ENCODE results near the gene MPC1. TPM values are rescaled to one million over a fixed set of nuclear protein-coding genes. Genes with fewer than 3 reads are reported as not detected.

The MPC1 gene
- polyA plus RNA-seq, 4 donors, result 25.9 to 213 (median 115) TPM

GRCh38 chr6:166381733-166382499 lies 824 bp downstream of the MPC1 start:
- H3K9me3 ChIP-seq (ENCODE audit: control insufficient read depth in 2 of 2, insufficient read depth in 1 of 2, low read depth in 1 of 2, low read length in 1 of 2), result no peaks in the 10 kb centered on the region
- no peaks in the 10 kb centered on the region for H3K36me3 ChIP-seq (ENCODE audit: control insufficient read depth in 3 of 3, insufficient read depth in 2 of 3, low read depth in 1 of 3, low read length in 3 of 3)
- no peak for FAIRE-seq
- H3K27me3 ChIP-seq (ENCODE audit: control insufficient read depth in 3 of 3, insufficient read depth in 3 of 3, low read length in 3 of 3), result no peaks in the 10 kb centered on the region
- peak overlapping the region; percentile 68 to 90 (median 90) for H3K4me3 ChIP-seq (ENCODE audit: low read depth in 1 of 3, low read length in 3 of 3)
- 0 to 1% (median 0%) methylated on average over 48 to 49 of the region's 49 CpGs for WGBS, 3 donors
- no peaks in the 10 kb centered on the region for H3K4me1 ChIP-seq (ENCODE audit: control insufficient read depth in 3 of 3, insufficient read depth in 2 of 3, low read depth in 1 of 3, low read length in 2 of 3)
- peak overlapping the region; percentile 82 to 94 (median 90) for H3K27ac ChIP-seq (ENCODE audit: low read depth in 1 of 3, low read length in 2 of 3)
- DNase-seq, result peak; percentile 88 to 93

GRCh38 chr6:166381381-166381732 lies 1.4 kb downstream of the MPC1 start:
- Histone ChIP-seq H3K4me1 (ENCODE audit: control insufficient read depth in 3 of 3, insufficient read depth in 2 of 3, low read depth in 1 of 3, low read length in 2 of 3) (no peaks in the 10 kb centered on the region), H3K9me3 (ENCODE audit: control insufficient read depth in 2 of 2, insufficient read depth in 1 of 2, low read depth in 1 of 2, low read length in 1 of 2) (no peaks in the 10 kb centered on the region), H3K27me3 (ENCODE audit: control insufficient read depth in 3 of 3, insufficient read depth in 3 of 3, low read length in 3 of 3) (no peaks in the 10 kb centered on the region), H3K36me3 (ENCODE audit: control insufficient read depth in 3 of 3, insufficient read depth in 2 of 3, low read depth in 1 of 3, low read length in 3 of 3) (no peaks in the 10 kb centered on the region), H3K27ac (ENCODE audit: low read depth in 1 of 3, low read length in 2 of 3) (peak overlapping the region; percentile 49 to 94 (median 90)), H3K4me3 (ENCODE audit: low read depth in 1 of 3, low read length in 3 of 3) (peak overlapping the region in 2 of 3 donors; percentile 68 to 90)
- DNase-seq (no peak), FAIRE-seq (no peak)
- WGBS, 3 donors, result 7 to 27% (median 8%) methylated on average over 6 of the region's 6 CpGs

- Histone ChIP-seq H3K4me1 (ENCODE audit: control insufficient read depth in 3 of 3, insufficient read depth in 2 of 3, low read depth in 1 of 3, low read length in 2 of 3) (no peaks in the 10 kb centered on the region), H3K27me3 (ENCODE audit: control insufficient read depth in 3 of 3, insufficient read depth in 3 of 3, low read length in 3 of 3) (no peaks in the 10 kb centered on the region), H3K36me3 (ENCODE audit: control insufficient read depth in 3 of 3, insufficient read depth in 2 of 3, low read depth in 1 of 3, low read length in 3 of 3) (no peaks in the 10 kb centered on the region), H3K4me3 (ENCODE audit: low read depth in 1 of 3, low read length in 3 of 3) (no peak overlapping the region), H3K9me3 (ENCODE audit: control insufficient read depth in 2 of 2, insufficient read depth in 1 of 2, low read depth in 1 of 2, low read length in 1 of 2) (no peaks in the 10 kb centered on the region), H3K27ac (ENCODE audit: low read depth in 1 of 3, low read length in 2 of 3) (no peak overlapping the region)
- WGBS, 3 donors, result 83 to 93% (median 87%) methylated on average over 4 of the region's 4 CpGs
- FAIRE-seq (no peak), DNase-seq (no peak)
These were observed 2.9 kb downstream of the MPC1 start for GRCh38 chr6:166379800-166380199.

- H3K27ac ChIP-seq (ENCODE audit: low read depth in 1 of 3, low read length in 2 of 3), result no peak overlapping the region
- no peaks in the 10 kb centered on the region for H3K9me3 ChIP-seq (ENCODE audit: control insufficient read depth in 2 of 2, insufficient read depth in 1 of 2, low read depth in 1 of 2, low read length in 1 of 2)
- FAIRE-seq (no peak), DNase-seq (no peak)
- 93 to 97% (median 95%) methylated on average over 1 of the region's 1 CpG for WGBS, 3 donors
- no peaks in the 10 kb centered on the region for H3K27me3 ChIP-seq (ENCODE audit: control insufficient read depth in 3 of 3, insufficient read depth in 3 of 3, low read length in 3 of 3)
- H3K4me3 ChIP-seq (ENCODE audit: low read depth in 1 of 3, low read length in 3 of 3), result no peak overlapping the region
- H3K36me3 ChIP-seq (ENCODE audit: control insufficient read depth in 3 of 3, insufficient read depth in 2 of 3, low read depth in 1 of 3, low read length in 3 of 3), result no peaks in the 10 kb centered on the region
- H3K4me1 ChIP-seq (ENCODE audit: control insufficient read depth in 3 of 3, insufficient read depth in 2 of 3, low read depth in 1 of 3, low read length in 2 of 3), result no peaks in the 10 kb centered on the region
These were observed 3.6 kb downstream of the MPC1 start for GRCh38 chr6:166379103-166379586.

- no peaks in the 10 kb centered on the region for H3K27me3 ChIP-seq (ENCODE audit: control insufficient read depth in 3 of 3, insufficient read depth in 3 of 3, low read length in 3 of 3)
- no peak overlapping the region for H3K27ac ChIP-seq (ENCODE audit: low read depth in 1 of 3, low read length in 2 of 3)
- no peaks in the 10 kb centered on the region for H3K9me3 ChIP-seq (ENCODE audit: control insufficient read depth in 2 of 2, insufficient read depth in 1 of 2, low read depth in 1 of 2, low read length in 1 of 2)
- no peaks in the 10 kb centered on the region for H3K4me1 ChIP-seq (ENCODE audit: control insufficient read depth in 3 of 3, insufficient read depth in 2 of 3, low read depth in 1 of 3, low read length in 2 of 3)
- 52 to 66% (median 64%) methylated on average over 2 of the region's 2 CpGs for WGBS, 3 donors
- no peaks in the 10 kb centered on the region for H3K36me3 ChIP-seq (ENCODE audit: control insufficient read depth in 3 of 3, insufficient read depth in 2 of 3, low read depth in 1 of 3, low read length in 3 of 3)
- DNase-seq, result no peak
- no peak for FAIRE-seq
- H3K4me3 ChIP-seq (ENCODE audit: low read depth in 1 of 3, low read length in 3 of 3), result no peak overlapping the region
These were observed 5.0 kb downstream of the MPC1 start for GRCh38 chr6:166377721-166378120.

GRCh38 chr6:166375013-166375412 lies 7.7 kb downstream of the MPC1 start:
- WGBS, 3 donors, result 93 to 96% (median 95%) methylated on average over 1 of the region's 1 CpG
- no peaks in the 10 kb centered on the region for H3K4me1 ChIP-seq (ENCODE audit: control insufficient read depth in 3 of 3, insufficient read depth in 2 of 3, low read depth in 1 of 3, low read length in 2 of 3)
- no peaks in the 10 kb centered on the region for H3K36me3 ChIP-seq (ENCODE audit: control insufficient read depth in 3 of 3, insufficient read depth in 2 of 3, low read depth in 1 of 3, low read length in 3 of 3)
- FAIRE-seq (no peak), DNase-seq (no peak)
- H3K27ac ChIP-seq (ENCODE audit: low read depth in 1 of 3, low read length in 2 of 3), result no peak overlapping the region
- no peak overlapping the region for H3K4me3 ChIP-seq (ENCODE audit: low read depth in 1 of 3, low read length in 3 of 3)
- no peaks in the 10 kb centered on the region for H3K9me3 ChIP-seq (ENCODE audit: control insufficient read depth in 2 of 2, insufficient read depth in 1 of 2, low read depth in 1 of 2, low read length in 1 of 2)
- no peaks in the 10 kb centered on the region for H3K27me3 ChIP-seq (ENCODE audit: control insufficient read depth in 3 of 3, insufficient read depth in 3 of 3, low read length in 3 of 3)

GRCh38 chr6:166370489-166370888 lies 12.3 kb downstream of the MPC1 start:
- no peak for DNase-seq
- Histone ChIP-seq H3K27me3 (ENCODE audit: control insufficient read depth in 3 of 3, insufficient read depth in 3 of 3, low read length in 3 of 3) (no peaks in the 10 kb centered on the region), H3K4me3 (ENCODE audit: low read depth in 1 of 3, low read length in 3 of 3) (no peak overlapping the region), H3K4me1 (ENCODE audit: control insufficient read depth in 3 of 3, insufficient read depth in 2 of 3, low read depth in 1 of 3, low read length in 2 of 3) (no peaks in the 10 kb centered on the region), H3K27ac (ENCODE audit: low read depth in 1 of 3, low read length in 2 of 3) (no peak overlapping the region), H3K36me3 (ENCODE audit: control insufficient read depth in 3 of 3, insufficient read depth in 2 of 3, low read depth in 1 of 3, low read length in 3 of 3) (peaks cover 2 to 4% (median 3%) of the 10 kb centered on the region in 3 donors), H3K9me3 (ENCODE audit: control insufficient read depth in 2 of 2, insufficient read depth in 1 of 2, low read depth in 1 of 2, low read length in 1 of 2) (no peaks in the 10 kb centered on the region)
- FAIRE-seq, result no peak
- WGBS, 3 donors, result 95 to 99% (median 97%) methylated on average over 3 of the region's 3 CpGs

- DNase-seq (no peak), FAIRE-seq (no peak)
- no peak overlapping the region for H3K27ac ChIP-seq (ENCODE audit: low read depth in 1 of 3, low read length in 2 of 3)
- H3K36me3 ChIP-seq (ENCODE audit: control insufficient read depth in 3 of 3, insufficient read depth in 2 of 3, low read depth in 1 of 3, low read length in 3 of 3), result peaks cover 2 to 6% (median 3%) of the 10 kb centered on the region in 3 donors
- H3K27me3 ChIP-seq (ENCODE audit: control insufficient read depth in 3 of 3, insufficient read depth in 3 of 3, low read length in 3 of 3), result no peaks in the 10 kb centered on the region
- H3K4me1 ChIP-seq (ENCODE audit: control insufficient read depth in 3 of 3, insufficient read depth in 2 of 3, low read depth in 1 of 3, low read length in 2 of 3), result no peaks in the 10 kb centered on the region
- no peak overlapping the region for H3K4me3 ChIP-seq (ENCODE audit: low read depth in 1 of 3, low read length in 3 of 3)
- WGBS, 3 donors, result 78 to 83% (median 79%) methylated on average over 3 of the region's 3 CpGs
- no peaks in the 10 kb centered on the region for H3K9me3 ChIP-seq (ENCODE audit: control insufficient read depth in 2 of 2, insufficient read depth in 1 of 2, low read depth in 1 of 2, low read length in 1 of 2)
These were observed 13.0 kb downstream of the MPC1 start for GRCh38 chr6:166369782-166370181.

- Histone ChIP-seq H3K9me3 (ENCODE audit: control insufficient read depth in 2 of 2, insufficient read depth in 1 of 2, low read depth in 1 of 2, low read length in 1 of 2) (no peaks in the 10 kb centered on the region), H3K27me3 (ENCODE audit: control insufficient read depth in 3 of 3, insufficient read depth in 3 of 3, low read length in 3 of 3) (no peaks in the 10 kb centered on the region), H3K36me3 (ENCODE audit: control insufficient read depth in 3 of 3, insufficient read depth in 2 of 3, low read depth in 1 of 3, low read length in 3 of 3) (peaks cover 3 to 22% (median 9%) of the 10 kb centered on the region in 3 donors), H3K4me1 (ENCODE audit: control insufficient read depth in 3 of 3, insufficient read depth in 2 of 3, low read depth in 1 of 3, low read length in 2 of 3) (no peaks in the 10 kb centered on the region), H3K27ac (ENCODE audit: low read depth in 1 of 3, low read length in 2 of 3) (no peak overlapping the region), H3K4me3 (ENCODE audit: low read depth in 1 of 3, low read length in 3 of 3) (no peak overlapping the region)
- FAIRE-seq (no peak), DNase-seq (no peak)
- 88 to 97% (median 92%) methylated on average over 3 of the region's 3 CpGs for WGBS, 3 donors
These were observed 15.8 kb downstream of the MPC1 start for GRCh38 chr6:166366921-166367320.

Measured in small intestine (tissue), 7 donors.